PFSK-1 (cell line): Measurements from ENCODE around the gene CEP170B.

ENCODE experiments used
- FOXP2 ChIP-seq: optimal IDR thresholded peaks from 2 replicates; pipeline ENCODE3; 2011; ENCODE audit warnings: borderline replicate concordance, control low read depth, inconsistent platforms; ENCODE audit not compliant: insufficient read depth; ENCODE audit errors: extremely low read length, extremely low read depth
- POLR2AphosphoS5 ChIP-seq: IDR thresholded peaks from 2 replicates; pipeline ENCODE4 v1.6.1; 2012; ENCODE audit warnings: low read depth, mild to moderate bottlenecking, control low read depth, low read length, moderate library complexity
- REST ChIP-seq, 2 experiments: IDR thresholded peaks; 2 replicates each; pipeline versions ENCODE4 v1.6.1 to v1.8.0; 2011 to 2012; ENCODE audit warnings: low read depth in 2 of 2, low read length in 2 of 2, control low read depth in 1 of 2, inconsistent platforms in 1 of 2, mild to moderate bottlenecking in 1 of 2, moderate library complexity in 1 of 2; ENCODE audit not compliant: insufficient read depth in 1 of 2
- SIN3A ChIP-seq: IDR thresholded peaks from 2 replicates; pipeline ENCODE4 v1.6.1; 2012; ENCODE audit warnings: mild to moderate bottlenecking, low read length, moderate library complexity, borderline replicate concordance; ENCODE audit not compliant: insufficient read depth
- TAF1 ChIP-seq: IDR thresholded peaks from 2 replicates; pipeline ENCODE4 v1.6.1; 2012; ENCODE audit warnings: low read length, control low read depth, borderline replicate concordance; ENCODE audit not compliant: insufficient read depth

GRCh38 chr14:104863131-104863862 is 1.8 kb upstream of the CEP170B start:
- TF ChIP-seq REST (IDR thresholded peaks at IDR 0.05; ENCODE audit: insufficient read depth in 1 of 2, low read depth in 2 of 2, low read length in 2 of 2): no peak
- no peak for TF ChIP-seq POLR2AphosphoS5
- no peak for TF ChIP-seq TAF1
- TF ChIP-seq SIN3A: no peak
- no peak for TF ChIP-seq FOXP2
